GM04504 (cell line): ENCODE data around the gene SPOCD1.

ENCODE experiments used
- DNase-seq: peaks from one replicate; pipeline ENCODE4 v3.0.0-alpha.2; 2012; ENCODE audit warnings: low read depth

SPOCD1 gene

GRCh38 chr1:31815752-31816500, at the start of gene SPOCD1:
SPOCD1 (minus strand) TSS chr1:31816022; CDS start chr1:31815333, 689 bp downstream.
- DNase-seq, result peak; percentile 54

DNA sequence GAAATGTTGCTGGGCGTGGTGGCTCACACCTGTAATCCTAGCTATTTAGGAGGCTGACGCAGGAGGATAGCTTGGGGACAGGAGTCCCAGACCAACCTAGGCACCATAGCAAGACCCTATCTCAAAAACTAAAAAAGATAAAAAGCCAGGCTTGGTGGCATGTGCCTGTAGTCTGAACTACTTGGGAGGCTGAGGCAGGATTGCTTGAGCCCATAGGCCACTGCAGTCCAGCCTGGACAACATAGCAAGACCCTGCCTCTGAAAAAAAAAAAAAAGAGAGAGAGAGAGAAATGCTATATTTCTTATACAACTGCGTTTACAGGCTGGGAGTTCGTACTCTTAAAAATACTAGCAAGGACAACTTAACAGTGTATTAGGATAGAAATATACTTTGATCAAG, 46.2 kb upstream of the SPOCD1 start:
- DNase-seq, result no peak

- DNase-seq, result no peak
Observed at GRCh38 chr1:31861346-31861745, 45.5 kb upstream of the SPOCD1 start.

DNA sequence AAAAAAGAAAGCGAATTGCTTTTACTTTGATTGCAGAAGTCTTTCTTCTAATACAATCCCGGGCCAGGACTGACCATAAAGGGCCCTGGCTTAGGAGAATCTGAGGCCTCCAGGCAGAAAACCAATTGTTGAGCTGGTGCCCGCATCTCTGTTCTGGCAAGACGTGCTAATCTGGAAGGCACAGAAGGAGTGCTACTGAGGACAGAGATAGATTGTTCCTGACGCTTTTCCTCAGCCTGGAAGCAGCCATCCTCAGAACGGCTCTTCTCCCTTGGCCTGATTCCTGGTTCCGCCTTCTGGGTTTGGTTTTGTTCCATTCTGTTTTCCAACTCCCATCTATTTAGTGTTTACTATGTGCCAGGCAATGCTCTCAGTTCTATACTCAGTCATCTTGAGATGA, 44.8 kb upstream of the SPOCD1 start:
- DNase-seq, result no peak

- DNase-seq, result no peak
Observed at GRCh38 chr1:31859719-31860118, 43.9 kb upstream of the SPOCD1 start.

GRCh38 chr1:31859044-31859443, 43.2 kb upstream of the SPOCD1 start:
- DNase-seq, result no peak

DNA sequence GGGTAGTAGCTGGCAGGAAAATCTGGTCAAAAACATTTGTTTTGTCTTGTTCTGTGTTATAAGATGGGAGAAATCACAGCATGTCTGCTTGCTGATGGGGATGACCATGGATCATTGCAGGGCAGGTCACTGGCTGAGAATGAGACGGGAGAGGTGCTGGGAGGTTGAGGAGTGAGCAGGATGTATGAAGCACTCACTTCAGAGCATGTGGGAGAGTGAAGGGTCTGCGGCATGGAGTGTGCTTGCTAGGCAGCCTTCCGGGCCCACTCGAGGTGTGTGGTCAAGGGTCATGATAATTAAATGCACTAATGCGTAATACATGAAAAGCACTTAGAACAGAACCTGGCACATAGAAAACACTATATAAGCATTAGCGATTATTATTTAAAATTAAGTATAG, 42.0 kb upstream of the SPOCD1 start:
- no peak for DNase-seq

DNA sequence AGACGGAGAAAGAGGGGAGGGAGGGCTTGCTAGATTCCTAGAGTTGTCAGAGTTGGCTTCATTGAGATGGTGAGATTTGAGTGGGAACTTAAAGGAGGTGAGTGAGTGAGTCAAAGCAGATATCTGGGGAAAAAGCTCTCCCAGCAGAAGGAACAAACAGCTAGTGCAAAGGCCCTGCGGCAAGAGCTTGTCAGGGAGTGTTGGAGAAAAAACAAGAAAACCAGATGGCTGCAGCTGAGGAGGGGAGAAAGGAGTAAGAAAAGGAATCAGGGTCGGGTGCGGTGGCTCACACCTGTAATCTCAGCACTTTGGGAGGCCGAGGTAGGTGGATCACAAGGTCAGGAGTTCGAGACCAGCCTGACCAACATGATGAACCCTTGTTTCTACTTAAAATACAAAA, 40.3 kb upstream of the SPOCD1 start:
- no peak for DNase-seq

- no peak for DNase-seq
Observed at GRCh38 chr1:31855038-31855845, 39.4 kb upstream of the SPOCD1 start.

DNA sequence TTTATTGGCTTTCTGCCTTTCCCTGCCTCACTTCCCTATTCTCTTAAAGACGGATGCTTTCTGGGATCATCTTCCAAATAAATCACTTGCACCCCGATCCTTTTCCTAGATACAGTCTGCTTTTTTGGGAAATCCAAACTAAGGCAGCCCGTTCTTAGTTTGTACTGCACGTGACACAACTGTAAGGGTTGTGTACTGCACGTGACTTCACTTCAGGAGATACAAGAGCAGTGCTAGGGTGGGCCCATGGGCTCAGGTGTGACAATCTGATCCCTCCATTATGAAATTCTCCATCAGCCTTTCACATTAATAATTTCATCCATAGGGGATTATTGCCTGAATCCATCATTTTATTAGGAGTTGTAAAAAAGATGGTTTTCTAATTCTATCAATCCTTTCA, 33.8 kb upstream of the SPOCD1 start:
- no peak for DNase-seq

DNA sequence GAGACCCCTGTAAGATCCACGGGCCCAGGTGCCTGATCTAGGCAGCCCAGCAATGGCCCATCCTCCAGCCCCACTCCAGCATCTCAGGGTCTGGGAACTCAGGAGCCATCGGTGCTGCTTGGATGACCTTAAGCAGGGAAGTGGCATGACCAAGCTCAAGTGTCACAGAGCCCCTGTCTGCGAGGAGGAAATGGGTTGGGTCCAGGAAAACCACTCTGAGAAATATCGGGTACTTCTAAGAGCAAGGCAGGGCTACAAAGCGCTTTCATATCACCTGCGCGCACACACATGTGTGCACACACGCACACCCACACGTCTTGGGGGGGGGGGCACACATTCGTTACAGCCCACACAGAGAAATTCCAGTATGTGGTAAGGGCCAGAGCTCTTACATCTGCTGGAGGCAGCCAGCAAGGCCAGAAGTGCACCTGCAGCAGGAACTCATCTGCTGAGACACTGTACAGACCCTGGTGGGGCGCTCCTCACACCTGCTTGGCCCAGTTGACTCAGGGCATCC, 32.6 kb upstream of the SPOCD1 start:
- no peak for DNase-seq

GRCh38 chr1:31846484-31846883, 30.7 kb upstream of the SPOCD1 start:
- no peak for DNase-seq

GRCh38 chr1:31843506-31843905, 27.7 kb upstream of the SPOCD1 start:
- DNase-seq, result peak; percentile 95

GRCh38 chr1:31839662-31840343, 24.0 kb upstream of the SPOCD1 start:
- DNase-seq, result no peak

- DNase-seq, result no peak
Observed at GRCh38 chr1:31837451-31838158, 21.8 kb upstream of the SPOCD1 start.

DNA sequence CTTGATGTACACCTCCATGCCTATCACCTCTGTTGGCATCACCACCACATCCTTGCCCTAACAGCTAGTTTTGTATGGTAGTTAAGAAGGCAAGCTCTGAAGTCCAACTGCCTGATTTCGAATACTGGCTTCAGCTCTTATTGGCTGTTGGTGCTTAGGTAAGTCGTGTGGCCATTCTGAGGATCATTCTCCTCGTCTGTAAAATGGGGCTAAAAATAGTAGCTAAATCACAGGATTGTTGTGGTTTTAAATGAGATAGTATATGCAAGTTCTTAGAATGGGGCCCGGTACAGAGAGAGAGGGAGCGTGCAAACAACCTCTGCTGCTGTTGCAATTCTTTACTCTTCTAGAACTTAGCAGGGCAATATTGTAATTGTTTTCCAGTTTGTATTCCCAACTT, 20.8 kb upstream of the SPOCD1 start:
- DNase-seq, result no peak

GRCh38 chr1:31835415-31835814, 19.6 kb upstream of the SPOCD1 start:
- no peak for DNase-seq

DNA sequence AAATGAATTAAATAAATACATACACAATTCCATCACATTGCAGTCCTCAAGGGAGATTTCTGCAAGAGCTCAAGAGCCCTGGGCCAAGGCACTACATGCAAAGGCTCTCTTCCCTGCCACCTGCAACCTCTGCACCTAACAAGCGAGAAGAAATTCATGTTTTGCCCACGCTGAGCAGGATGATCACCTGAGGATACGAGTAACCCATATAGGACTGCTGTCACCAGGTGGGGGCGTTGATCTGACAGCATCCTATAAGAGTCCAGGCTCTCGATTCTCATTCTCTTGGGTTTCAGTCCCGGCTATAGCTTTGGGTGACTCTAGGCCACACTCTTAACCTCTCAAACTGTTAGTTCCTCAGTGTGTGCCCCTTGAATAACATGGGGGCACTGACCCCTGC, 18.7 kb upstream of the SPOCD1 start:
- DNase-seq, result no peak

DNA sequence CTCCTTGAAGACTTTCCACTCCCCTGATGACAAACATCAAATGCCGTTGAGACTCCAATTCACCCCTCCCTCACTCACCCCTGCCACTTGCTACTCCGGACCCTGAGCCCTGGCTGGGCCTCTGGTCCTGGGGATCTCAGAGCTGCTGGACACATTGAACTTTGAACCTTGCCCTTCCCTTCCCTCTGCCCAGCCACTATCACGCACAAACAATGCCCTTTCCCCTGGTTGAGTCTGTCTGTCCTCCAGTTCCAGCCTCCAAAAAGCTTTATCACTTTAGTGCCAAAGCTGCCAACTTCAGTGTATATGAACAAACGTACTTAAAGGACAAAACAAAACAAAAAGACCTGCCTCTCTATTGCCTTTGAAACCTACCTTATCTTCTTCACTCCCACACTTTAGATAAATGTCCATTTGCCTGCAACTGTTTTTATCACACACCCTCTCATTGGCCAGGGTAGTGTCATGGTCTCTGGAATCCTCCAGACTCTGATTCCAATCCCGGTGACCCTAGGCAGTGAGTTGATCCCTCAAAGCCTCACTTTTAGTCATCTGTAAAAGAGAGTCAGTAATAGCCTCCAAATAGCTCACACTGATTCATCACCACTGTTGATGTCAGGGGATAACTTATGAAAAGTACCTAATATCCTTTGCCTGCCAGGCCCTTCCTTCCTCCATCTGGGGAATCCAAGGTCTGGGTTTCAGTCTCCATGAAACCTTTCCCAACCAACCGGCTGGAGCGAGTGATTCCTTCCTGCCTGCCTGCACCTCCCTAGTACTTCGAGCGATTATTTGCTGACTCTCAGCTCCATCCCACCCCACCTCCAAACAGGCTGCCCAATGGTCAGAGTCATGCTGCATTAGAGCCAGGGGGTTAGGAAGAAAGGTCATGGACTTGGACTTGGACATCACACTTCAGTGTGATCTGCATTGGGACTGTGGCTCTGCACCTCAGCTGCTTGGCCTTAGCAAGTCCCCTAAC, 15.9 kb upstream of the SPOCD1 start:
- peak; percentile 50 for DNase-seq

DNA sequence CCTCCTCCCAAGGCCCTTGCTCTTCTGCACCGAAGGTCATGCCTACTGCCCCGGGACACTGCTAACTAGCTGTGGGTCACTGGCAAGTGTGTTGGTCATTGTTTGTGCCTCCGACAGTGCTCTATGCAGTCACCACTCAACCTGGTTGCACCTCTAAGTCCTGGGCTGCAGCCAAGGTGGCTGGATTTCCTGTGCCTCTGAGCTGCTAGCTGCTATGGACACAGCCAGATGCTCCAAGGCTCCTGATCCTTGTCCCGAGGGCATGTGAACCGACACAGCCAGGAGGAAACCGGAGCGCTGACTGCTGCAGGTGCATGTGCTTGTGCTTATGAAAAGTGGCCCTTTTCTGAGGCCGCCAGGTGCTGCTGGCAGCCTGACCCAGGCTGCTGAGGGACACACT, 14.7 kb upstream of the SPOCD1 start:
- DNase-seq, result no peak

- DNase-seq, result no peak
Observed at GRCh38 chr1:31830065-31830464, 14.2 kb upstream of the SPOCD1 start.
